K562 (cell line): ENCODE data around the gene TOM1L2.

Experiments
- CREM ChIP-seq: IDR thresholded peaks from 2 replicates; pipeline ENCODE4 v1.6.1; 2014; ENCODE audit warnings: antibody characterized with exemption, low read depth
- CTCF ChIP-seq, 3 experiments: IDR thresholded peaks in 2 of 3; conservative IDR thresholded peaks in 1 of 3; 2 replicates each; pipeline ENCODE4 v1.5.1; 2011 to 2012; ENCODE audit warnings: low read length in 3 of 3, mild to moderate bottlenecking in 3 of 3, control low read depth in 2 of 3, improper control_type of control experiment in 1 of 3, inconsistent platforms in 1 of 3, low read depth in 1 of 3, mixed read lengths in 1 of 3, moderate library complexity in 1 of 3; ENCODE audit not compliant: insufficient read depth in 2 of 3
- CUX1 ChIP-seq: fragments of 200-800 bp; sonication (Bioruptor generic); IDR thresholded peaks from 2 replicates; pipeline ENCODE4 v1.6.1; 2016; ENCODE audit warnings: missing genetic modification characterization, missing compliant biosample characterization
- EZH2 ChIP-seq: IDR thresholded peaks from 2 replicates; pipeline ENCODE4 v1.6.1; 2012; ENCODE audit warnings: low read depth, mild to moderate bottlenecking, inconsistent platforms, low read length, borderline replicate concordance
- MAFK ChIP-seq: IDR thresholded peaks from 2 replicates; pipeline ENCODE4 v1.6.1; 2011; ENCODE audit warnings: low read length, improper control_type of control experiment
- PBX2 ChIP-seq, 2 experiments: IDR thresholded peaks in 1 of 2; conservative IDR thresholded peaks in 1 of 2; 2 replicates each; pipeline ENCODE4 v1.6.1; 2016; ENCODE audit warnings: low read depth in 2 of 2, mild to moderate bottlenecking in 1 of 2, missing compliant biosample characterization in 1 of 2, missing genetic modification characterization in 1 of 2, moderate library complexity in 1 of 2
- RFX5 ChIP-seq: IDR thresholded peaks from 2 replicates; pipeline ENCODE4 v1.6.1; 2011; ENCODE audit warnings: low read depth, mild to moderate bottlenecking, improper control_type of control experiment, low read length
- SIN3A ChIP-seq, 2 experiments: fragments of 150-350 bp in 1 of 2; IDR thresholded peaks; 2 replicates each; pipeline ENCODE4 v1.6.1; 2011 to 2016; ENCODE audit warnings: borderline replicate concordance in 2 of 2, low read depth in 2 of 2, low read length in 2 of 2, mild to moderate bottlenecking in 2 of 2, moderate library complexity in 2 of 2; ENCODE audit not compliant: control insufficient read depth in 1 of 2
- SOX6 ChIP-seq: fragments of 450-650 bp; IDR thresholded peaks from 2 replicates; pipeline ENCODE4 v1.6.1; 2014; ENCODE audit warnings: mild to moderate bottlenecking
- ZNF408 ChIP-seq: fragments of 250-450 bp; sonication (Bioruptor Pico); IDR thresholded peaks from 2 replicates; pipeline ENCODE4 v1.4.0; 2020; ENCODE audit warnings: low read depth, mild to moderate bottlenecking, moderate library complexity
- TF ChIP-seq, protein P1 (sequence below), 2 experiments: fragments of 450-650 bp; formaldehyde crosslinking in 1 of 2; IDR thresholded peaks; 2 replicates each; pipeline versions ENCODE4 v1.4.0 to v1.6.1; 2014 to 2020; ENCODE audit warnings: mild to moderate bottlenecking in 2 of 2, borderline replicate concordance in 1 of 2, low read depth in 1 of 2

DNA sequence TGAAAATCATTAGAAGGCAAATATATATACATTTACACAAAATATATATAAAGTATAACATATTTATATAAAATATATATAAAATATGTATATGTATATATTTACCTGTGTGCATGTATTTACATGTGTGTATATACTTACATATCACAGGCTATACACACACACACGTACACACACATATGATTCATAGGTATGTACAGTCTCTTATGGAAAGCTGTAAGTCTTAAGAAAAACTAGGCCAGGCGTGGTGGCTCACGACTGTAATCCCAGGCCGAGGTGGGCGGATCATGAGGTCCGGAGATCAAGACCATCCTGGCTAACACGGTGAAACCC is 14.7 kb downstream of the TOM1L2 start:
- TF ChIP-seq SIN3A (IDR thresholded peaks at IDR 0.05; ENCODE audit: borderline replicate concordance in 2 of 2, control insufficient read depth in 1 of 2, low read depth in 2 of 2, low read length in 2 of 2) (no peak), RFX5 (no peak), PBX2 (CRISPR knock-in tag; IDR thresholded peaks at IDR 0.05; ENCODE audit: low read depth) (no peak), PBX2 (tag; conservative IDR thresholded peaks at IDR 0.05; ENCODE audit: low read depth) (no peak), CTCF (IDR thresholded peaks at IDR 0.05 in 2 of 3, conservative IDR thresholded peaks at IDR 0.05 in 1 of 3; ENCODE audit: insufficient read depth in 2 of 3, low read depth in 1 of 3, low read length in 3 of 3) (no peak), ZNF408 (CRISPR knock-in tag) (no peak), MAFK (no peak), SOX6 (no peak), EZH2 (no peak), CUX1 (CRISPR knock-in tag) (no peak), CREM (no peak)
- TF ChIP-seq, protein P1, sequence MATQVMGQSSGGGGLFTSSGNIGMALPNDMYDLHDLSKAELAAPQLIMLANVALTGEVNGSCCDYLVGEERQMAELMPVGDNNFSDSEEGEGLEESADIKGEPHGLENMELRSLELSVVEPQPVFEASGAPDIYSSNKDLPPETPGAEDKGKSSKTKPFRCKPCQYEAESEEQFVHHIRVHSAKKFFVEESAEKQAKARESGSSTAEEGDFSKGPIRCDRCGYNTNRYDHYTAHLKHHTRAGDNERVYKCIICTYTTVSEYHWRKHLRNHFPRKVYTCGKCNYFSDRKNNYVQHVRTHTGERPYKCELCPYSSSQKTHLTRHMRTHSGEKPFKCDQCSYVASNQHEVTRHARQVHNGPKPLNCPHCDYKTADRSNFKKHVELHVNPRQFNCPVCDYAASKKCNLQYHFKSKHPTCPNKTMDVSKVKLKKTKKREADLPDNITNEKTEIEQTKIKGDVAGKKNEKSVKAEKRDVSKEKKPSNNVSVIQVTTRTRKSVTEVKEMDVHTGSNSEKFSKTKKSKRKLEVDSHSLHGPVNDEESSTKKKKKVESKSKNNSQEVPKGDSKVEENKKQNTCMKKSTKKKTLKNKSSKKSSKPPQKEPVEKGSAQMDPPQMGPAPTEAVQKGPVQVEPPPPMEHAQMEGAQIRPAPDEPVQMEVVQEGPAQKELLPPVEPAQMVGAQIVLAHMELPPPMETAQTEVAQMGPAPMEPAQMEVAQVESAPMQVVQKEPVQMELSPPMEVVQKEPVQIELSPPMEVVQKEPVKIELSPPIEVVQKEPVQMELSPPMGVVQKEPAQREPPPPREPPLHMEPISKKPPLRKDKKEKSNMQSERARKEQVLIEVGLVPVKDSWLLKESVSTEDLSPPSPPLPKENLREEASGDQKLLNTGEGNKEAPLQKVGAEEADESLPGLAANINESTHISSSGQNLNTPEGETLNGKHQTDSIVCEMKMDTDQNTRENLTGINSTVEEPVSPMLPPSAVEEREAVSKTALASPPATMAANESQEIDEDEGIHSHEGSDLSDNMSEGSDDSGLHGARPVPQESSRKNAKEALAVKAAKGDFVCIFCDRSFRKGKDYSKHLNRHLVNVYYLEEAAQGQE (IDR thresholded peaks at IDR 0.05; ENCODE audit: borderline replicate concordance), result no peak
- TF ChIP-seq, protein P1 (CRISPR knock-in tag; IDR thresholded peaks at IDR 0.05; ENCODE audit: low read depth), result no peak
